SIG-M5 (cell line): Measurements from ENCODE around the gene PGGHG.
"Not testable (repeated sequence)": the region's sequence is repeated elsewhere in the genome, so short reads cannot be mapped to it uniquely, and the experiment has no call there.

Experiments used
- DNase-seq: peaks from one replicate; lab custom pipeline; 2025; lab: John Stamatoyannopoulos, UW

The PGGHG gene

DNA sequence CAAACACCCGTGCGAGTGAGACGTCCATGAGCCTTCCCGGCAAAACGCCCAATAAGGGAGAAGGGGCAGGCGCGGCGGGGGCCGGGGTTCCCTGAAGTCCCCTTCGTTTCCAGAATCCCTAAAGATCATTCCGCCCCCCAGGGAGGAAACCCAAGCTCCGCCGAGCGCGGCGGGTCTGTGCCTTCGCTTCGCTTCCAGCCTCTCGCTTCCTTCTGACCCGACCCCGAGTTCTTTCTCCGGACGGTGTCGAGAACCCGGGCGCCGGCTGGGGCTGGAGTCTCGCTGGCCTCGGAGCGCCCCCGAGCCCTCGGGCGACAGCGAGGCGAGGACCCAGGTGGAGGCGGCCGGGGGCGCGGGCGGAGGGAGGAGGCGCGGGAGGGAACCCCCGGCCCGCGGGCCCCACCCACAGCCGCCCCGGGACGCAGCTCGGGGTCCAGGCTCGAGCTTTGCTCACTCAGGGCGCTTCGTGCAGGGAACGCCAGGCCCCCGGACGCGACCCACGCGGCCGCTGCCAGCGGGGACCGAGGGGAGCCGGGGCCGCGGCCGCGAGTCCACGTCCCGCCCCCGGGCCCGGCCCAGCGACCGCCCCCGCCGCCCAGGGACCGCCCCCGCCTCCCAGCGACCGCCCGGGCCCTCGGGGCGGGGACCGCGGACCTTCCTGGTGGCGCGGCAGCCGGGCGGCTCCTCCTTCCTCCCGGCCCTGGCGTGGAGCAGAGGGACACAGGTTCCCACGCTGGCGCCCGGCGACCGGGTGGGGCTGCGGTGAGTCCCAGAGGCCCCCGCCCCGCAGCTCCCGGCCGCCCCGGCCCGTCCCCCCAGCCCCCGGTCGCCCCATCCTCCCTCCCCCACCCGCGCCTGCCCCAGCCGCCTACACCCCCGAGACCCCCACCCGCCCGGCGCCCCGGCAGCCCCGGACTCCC is at the start of gene PGGHG:
PGGHG (plus strand) TSS at position 649 of the 920 bp plus-strand sequence. CDS start 691 bp downstream, outside the sequence.
- no peak for DNase-seq

DNA sequence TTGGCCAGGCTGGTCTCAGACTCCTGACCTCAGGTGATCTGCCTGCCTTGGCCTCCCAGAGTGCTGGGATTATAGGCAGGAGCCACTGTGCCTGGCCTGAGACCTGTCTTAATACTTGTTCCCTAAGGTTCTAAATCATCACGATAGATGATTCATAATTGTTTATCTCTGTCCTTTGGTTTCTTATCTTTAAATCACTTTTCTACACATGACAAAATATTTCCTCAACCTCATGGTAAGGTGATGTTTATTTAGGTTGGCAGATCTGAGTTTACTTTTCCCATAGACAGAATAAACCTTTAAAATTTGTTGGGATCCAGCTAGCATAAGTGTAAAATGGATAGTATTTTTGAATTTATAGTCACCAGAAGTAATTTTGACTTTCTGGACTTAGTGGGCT is 48.6 kb upstream of the PGGHG start:
- no peak for DNase-seq

- no peak for DNase-seq
These were observed 47.3 kb upstream of the PGGHG start for GRCh38 chr11:241634-242033.

DNA sequence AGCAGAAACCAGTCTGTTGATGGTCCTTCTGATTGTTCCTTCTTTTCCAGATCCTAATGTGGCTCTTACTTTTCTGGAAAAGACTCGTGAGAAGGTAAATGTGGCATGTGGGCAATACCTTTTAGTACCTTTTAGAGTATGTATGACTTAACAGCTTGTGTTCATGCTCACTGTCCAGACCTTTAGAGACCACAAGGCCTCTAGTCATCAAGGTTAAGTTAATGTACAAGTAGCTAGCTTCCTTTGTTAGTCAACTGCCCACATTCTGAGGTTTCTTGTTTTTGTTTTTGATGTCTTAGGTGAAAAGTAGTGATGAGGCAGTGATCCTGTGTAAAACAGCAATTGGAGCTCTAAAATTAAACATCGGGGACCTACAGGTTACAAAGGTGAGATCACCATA is 44.5 kb upstream of the PGGHG start:
- no peak for DNase-seq

DNA sequence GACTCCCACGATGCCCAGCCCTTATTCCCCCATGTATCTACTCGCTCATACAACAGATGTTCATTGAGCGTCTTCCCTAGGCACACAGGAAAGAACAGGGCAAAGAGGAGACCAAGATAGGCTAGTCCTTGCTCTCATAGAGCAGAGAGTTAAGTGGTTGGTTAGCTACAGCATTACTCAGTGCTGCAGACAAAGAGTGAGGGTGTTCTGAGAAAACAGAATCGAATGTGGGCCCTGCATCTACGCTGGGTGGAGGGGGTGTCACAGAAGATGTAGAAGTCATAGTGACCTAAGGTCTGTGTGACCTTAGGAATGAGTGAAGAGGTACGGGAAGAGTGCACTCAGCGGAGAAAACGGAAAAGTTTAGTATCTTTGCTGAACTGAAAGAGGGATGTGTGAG is 39.9 kb upstream of the PGGHG start:
- DNase-seq = no peak

- DNase-seq = no peak
These were observed 38.7 kb upstream of the PGGHG start for GRCh38 chr11:250274-250673.

GRCh38 chr11:250740-251299 is 38.1 kb upstream of the PGGHG start:
- no peak for DNase-seq

- DNase-seq = no peak
These were observed 37.4 kb upstream of the PGGHG start for GRCh38 chr11:251550-251949.

DNA sequence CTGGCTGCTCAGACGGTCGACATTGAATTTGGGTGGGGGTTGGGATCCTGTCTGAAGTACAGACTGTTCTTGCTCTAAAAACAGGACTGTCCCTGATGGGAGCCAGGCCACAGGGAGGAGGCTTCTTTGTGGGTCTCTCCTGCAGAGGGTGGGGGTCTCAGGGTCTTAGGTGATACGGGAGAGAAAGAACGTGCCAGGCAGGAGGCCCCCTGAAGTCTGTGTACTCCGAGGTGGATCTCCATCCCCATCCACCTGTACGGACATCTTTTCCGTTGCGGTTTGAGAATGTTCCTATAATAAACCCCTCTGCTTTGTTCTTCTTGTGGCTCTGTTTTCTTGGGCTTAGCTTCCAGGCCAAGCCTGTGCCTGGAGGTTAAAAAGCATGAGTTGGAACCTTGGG is 36.3 kb upstream of the PGGHG start:
- DNase-seq = no peak

DNA sequence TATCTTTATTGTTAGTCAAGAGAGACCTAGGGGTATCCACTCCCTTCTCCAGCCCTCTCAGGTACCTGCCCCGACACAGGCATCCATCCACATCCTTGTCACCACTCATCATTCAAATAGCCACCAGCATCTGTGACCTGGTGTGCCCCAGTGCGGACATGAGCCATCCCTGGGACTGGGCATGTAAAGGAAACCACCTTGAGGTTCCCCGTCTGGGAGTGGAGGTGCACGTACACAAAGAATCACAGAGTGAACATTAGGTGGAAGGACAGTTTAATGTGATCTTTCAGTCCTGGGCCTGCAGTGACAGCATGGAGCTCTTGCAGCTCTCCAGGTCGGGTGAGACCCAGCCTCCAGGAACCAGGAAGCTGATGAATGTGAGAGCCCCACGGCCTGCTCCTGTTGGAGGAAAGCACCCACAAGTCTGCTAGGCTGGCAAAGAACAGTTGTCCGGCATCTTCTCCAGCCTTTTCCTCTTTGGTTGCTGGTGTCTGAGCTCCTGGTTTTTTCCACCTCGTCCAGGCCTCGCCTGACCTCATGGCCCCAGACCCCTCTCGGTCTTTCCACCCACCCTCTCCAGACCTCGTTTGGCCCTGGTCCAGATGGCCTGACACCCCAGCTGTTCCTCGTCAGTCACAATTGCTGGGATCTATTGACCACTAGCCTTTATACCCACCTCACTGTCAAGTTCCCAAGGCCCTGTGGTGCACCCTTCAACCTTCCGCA is 35.6 kb upstream of the PGGHG start:
- no peak for DNase-seq

DNA sequence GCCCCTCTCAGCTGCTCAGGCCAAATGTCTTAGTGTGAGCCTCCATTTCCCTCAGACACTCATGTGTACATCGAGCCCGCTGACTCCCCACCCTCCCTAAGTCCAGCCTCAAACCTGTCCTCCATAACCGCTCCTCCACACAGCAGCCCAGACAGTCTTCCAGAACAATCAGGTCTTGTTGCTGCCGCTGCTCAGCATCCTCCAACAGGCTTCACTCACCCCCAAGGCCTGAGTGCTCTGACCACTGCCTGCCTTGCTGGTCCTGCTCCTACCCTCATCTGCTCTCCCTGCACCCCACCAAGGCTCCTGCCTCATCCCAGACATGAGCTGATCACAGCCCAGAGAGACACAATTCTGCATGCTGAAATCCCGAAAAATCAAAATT is 35.0 kb upstream of the PGGHG start:
- no peak for DNase-seq

DNA sequence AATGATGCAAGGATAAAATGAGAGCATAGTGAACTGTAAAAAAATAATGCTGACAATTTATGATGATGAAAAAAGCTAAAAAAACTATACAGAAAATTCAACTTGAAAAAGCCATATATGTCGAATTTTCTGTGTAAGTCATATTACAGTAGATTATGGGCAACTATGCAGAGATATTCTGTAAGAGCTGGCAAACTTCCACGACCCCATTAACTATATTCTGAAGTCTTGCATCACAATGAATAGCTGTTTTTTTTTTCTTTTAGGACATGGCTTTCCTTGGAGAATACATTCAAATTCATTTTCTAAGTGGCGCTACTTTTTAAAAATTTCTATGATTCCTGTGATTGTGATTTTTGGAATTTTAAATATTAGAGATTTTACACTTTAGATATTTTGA is 33.8 kb upstream of the PGGHG start:
- no peak for DNase-seq

DNA sequence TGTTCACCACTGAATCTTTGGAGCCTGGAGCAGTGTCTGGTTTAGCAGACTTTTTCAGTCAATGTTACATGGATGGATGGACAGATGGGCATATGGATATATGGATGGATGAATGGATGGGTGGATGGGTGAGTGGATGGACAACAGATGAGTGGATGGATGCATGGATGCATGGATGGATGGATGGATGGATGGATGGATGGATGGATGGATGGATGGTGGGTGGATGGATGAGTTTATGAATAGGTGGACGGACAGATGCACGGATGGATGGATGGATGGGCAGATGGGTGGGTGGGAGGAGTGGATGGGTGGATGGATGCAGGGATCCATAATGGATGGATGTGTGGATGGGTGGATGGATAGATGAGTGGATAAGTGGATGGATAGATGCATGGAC is 33.1 kb upstream of the PGGHG start:
- DNase-seq = no peak

DNA sequence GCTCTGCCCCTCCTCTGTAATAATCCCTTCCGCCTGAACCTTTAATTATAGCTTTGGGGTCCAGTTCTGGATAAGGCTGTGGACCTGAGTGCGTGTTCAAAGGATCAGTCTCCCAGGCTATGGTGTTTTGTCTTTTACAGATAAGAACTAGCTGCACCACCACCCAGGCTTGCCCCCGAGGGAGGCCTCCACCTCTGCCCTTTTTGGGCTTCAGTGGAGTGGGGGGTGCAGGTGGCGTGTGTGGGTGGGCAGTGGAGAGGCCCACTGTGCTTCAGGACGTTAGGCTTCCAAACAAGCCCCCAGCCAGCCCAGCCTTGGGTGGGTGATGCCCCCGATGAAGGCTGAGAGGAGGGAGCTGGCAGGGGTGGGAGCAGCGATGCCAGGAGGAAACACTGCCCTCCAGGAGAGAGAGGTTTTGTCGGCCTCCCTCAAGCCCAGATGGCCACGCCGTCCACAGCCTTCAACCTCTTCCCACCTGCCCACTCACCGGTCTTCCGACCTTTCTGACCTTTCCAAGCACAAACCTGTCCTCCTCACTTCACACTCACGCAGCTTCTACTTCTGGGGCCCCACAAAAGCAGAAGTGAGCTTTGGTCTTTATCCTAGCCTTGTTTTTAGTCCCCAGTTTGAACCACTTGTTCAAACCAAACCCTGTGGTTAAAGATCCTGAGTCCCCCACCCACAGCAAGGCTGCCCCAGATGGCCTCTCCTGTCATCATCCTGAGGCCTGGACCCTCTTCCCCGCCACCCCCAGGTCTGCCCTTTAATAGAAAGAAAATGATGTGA is 31.8 kb upstream of the PGGHG start:
- no peak for DNase-seq

DNA sequence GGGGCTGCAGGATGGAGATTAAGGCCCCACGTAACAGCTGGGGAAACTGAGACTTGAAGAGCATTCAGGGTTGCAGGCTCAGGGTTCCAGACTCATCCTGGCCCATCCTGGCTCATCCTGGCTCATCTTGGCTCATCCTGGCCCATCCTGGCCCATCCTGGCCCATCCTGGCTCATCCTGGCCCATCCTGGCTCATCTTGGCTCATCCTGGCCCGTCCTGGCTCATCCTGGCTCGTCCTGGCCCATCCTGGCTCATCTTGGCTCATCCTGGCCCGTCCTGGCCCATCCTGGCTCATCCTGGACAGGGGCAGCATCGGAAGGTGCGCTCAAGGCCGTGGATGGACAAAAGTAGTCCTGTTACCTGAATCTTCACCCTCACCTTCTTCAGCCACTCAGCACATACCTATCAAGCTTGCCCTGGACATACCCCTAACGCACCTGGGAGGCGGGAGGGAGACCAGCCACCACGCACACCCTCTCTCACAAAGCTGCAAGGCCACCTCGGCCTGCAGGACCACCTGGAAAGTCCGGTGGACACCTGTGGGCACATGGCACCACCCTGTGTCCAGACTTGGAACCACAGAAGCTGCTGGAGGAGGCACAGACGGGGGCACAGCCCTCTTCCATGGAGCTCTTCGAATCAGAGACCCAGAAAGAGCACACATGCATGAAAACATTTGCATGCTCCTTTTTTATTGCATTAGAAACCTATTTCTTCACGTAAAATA is 31.0 kb upstream of the PGGHG start:
- no peak for DNase-seq

DNA sequence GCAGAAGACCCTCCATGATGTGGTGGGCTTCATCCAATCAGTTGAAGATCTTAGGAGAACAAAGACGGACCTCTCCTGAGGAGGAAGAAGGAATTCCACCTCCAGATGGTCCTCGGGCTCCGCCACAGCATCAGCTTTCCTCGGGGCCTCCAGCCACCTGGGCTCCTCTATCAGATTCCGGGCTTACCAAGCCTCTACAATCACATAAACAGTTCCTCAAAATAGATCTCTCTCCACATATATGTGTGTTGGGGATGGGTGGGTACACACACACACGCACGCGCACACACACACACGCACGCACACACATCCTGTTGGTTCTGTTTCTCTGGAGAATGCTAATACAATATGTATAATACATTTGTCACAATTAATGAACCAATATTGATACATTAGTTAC is 29.5 kb upstream of the PGGHG start:
- no peak for DNase-seq

- DNase-seq = no peak
These were observed 27.3 kb upstream of the PGGHG start for GRCh38 chr11:261624-262023.

DNA sequence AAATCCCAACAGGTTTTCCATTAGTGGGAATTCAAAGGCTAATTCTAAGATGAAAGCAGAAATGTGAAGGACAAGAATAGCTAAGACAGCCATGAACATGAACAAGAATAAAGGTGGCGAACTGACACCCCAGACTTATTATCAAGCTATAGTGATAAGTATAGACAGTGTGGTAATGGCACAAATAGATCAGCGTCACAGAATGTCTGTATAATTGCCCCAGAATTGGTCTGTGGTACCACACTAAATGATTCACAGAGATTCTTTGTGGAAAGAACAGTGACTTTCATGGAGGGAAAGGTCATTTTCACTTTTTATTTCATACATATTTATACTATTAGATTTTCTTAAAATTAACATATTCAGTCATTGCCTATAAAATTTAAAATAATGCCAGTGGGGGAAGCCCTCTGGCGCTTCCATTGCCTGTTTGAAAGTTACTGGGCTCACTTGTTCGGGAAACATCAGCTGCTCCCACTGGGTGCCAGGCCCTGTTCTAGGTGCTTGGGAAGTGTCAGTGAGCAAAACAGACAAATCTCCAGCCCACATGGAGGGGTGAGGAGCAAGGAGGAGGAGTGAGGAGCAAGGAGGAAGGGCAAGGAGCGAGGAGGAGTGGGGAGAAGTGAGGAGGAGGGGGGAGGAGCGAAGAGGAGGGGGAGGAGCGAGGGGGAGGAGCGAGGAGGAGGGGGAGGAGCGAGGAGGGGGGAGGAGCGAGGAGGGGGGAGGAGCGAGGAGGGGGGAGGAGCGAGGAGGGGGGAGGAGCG is 22.1 kb upstream of the PGGHG start:
- no peak for DNase-seq

GRCh38 chr11:267491-267994 is 21.4 kb upstream of the PGGHG start:
- no peak for DNase-seq

DNA sequence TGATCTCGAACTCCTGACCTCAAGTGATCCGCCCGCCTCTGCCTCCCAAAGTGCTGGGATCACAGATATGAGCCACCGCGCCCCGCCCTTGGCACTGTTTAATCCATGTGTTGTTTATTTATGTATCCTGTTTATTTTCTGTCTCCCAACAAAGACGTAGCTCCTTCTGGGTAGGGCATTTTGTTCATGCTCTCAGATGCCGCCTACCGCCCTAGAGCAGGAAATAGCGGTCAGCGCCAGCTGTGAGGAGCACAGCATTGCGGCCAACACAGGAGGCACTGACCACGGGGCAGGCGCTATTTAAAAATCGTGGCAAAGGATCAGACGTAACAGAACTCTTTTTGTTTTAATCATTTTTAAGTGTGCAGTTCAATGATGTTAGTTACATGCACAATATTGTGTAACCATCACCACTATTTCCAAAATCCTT is 20.2 kb upstream of the PGGHG start:
- DNase-seq = not testable (repeated sequence)
